Mononuclear cell (primary cell): ENCODE results near the gene SCML2. TPM values are rescaled to one million over a fixed set of nuclear protein-coding genes. Genes with fewer than 3 reads are reported as not detected.
"Not testable (repeated sequence)": the region's sequence is repeated elsewhere in the genome, so short reads cannot be mapped to it uniquely, and the experiment has no call there.

Experiments used
- H3K27me3 ChIP-seq: 2 replicates; pipeline ENCODE4 v1.6.0; 2011; ENCODE audit warnings: low read length, control low read depth; ENCODE audit not compliant: insufficient read depth
- H3K4me1 ChIP-seq: 2 replicates; pipeline ENCODE4 v1.5.1; 2011; ENCODE audit warnings: mild to moderate bottlenecking, low read length, control low read depth; ENCODE audit not compliant: insufficient read depth
- H3K4me3 ChIP-seq: 2 replicates; pipeline ENCODE4 v1.5.1; 2011; ENCODE audit warnings: mild to moderate bottlenecking, low read length, moderate library complexity
- H3K9me3 ChIP-seq: 2 replicates; pipeline ENCODE4 v1.5.1; 2011; ENCODE audit warnings: low read depth, mild to moderate bottlenecking, control low read depth, low read length
- total RNA-seq: library from RNA; depleted of rRNA; stranded (reverse); fragments of >200 nt; gene quantifications from one replicate; pipeline ENCODE4 v1.2.3, GENCODE V29; 2012

The SCML2 gene
- 0.63 TPM for total RNA-seq

- H3K27me3 ChIP-seq, result no peaks in the 10 kb centered on the region
- peak within 1 kb of the TSS; percentile 40 for H3K4me3 ChIP-seq
- peaks cover 5% of the 10 kb centered on the region for H3K4me1 ChIP-seq
- H3K9me3 ChIP-seq, result no peaks in the 10 kb centered on the region
These were observed at the start of gene SCML2 for GRCh38 chrX:18354369-18355223. Gene SCML2 (minus strand): TSS chrX:18354688. CDS start chrX:18334071, 20,617 bp downstream.

GRCh38 chrX:18401848-18402213 is 47.3 kb upstream of the SCML2 start:
- Histone ChIP-seq H3K4me3 (no peak overlapping the region), H3K9me3 (no peaks in the 10 kb centered on the region), H3K27me3 (no peaks in the 10 kb centered on the region), H3K4me1 (no peaks in the 10 kb centered on the region)

- Histone ChIP-seq H3K9me3 (no peaks in the 10 kb centered on the region), H3K4me3 (no peak overlapping the region), H3K4me1 (no peaks in the 10 kb centered on the region), H3K27me3 (no peaks in the 10 kb centered on the region)
These were observed 40.0 kb upstream of the SCML2 start for GRCh38 chrX:18394477-18394876.

- no peaks in the 10 kb centered on the region for H3K27me3 ChIP-seq
- no peak overlapping the region for H3K4me3 ChIP-seq
- H3K9me3 ChIP-seq, result no peaks in the 10 kb centered on the region
- H3K4me1 ChIP-seq, result no peaks in the 10 kb centered on the region
These were observed 36.6 kb upstream of the SCML2 start for GRCh38 chrX:18390941-18391538.

- H3K9me3 ChIP-seq, result no peaks in the 10 kb centered on the region
- no peaks in the 10 kb centered on the region for H3K27me3 ChIP-seq
- H3K4me3 ChIP-seq, result no peak overlapping the region
These were observed 35.5 kb upstream of the SCML2 start for GRCh38 chrX:18389966-18390365.

GRCh38 chrX:18377796-18378195 is 23.3 kb upstream of the SCML2 start:
- Histone ChIP-seq H3K4me3 (no peak overlapping the region), H3K4me1 (no peaks in the 10 kb centered on the region), H3K9me3 (no peaks in the 10 kb centered on the region), H3K27me3 (no peaks in the 10 kb centered on the region)

More at GRCh38 chrX:18389966-18390365, 35.5 kb upstream of the SCML2 start:
- no peaks in the 10 kb centered on the region for H3K4me1 ChIP-seq

GRCh38 chrX:18375131-18375805 is 20.8 kb upstream of the SCML2 start:
- not testable (repeated sequence) for H3K4me1 ChIP-seq, H3K4me3 ChIP-seq, H3K27me3 ChIP-seq, H3K9me3 ChIP-seq

GRCh38 chrX:18369096-18369495 is 14.6 kb upstream of the SCML2 start:
- H3K9me3 ChIP-seq, H3K27me3 ChIP-seq, H3K4me3 ChIP-seq, H3K4me1 ChIP-seq: not testable (repeated sequence)

GRCh38 chrX:18368402-18368801 is 13.9 kb upstream of the SCML2 start:
- H3K4me3 ChIP-seq, result no peak overlapping the region
- no peaks in the 10 kb centered on the region for H3K4me1 ChIP-seq
- H3K9me3 ChIP-seq, result no peaks in the 10 kb centered on the region
- H3K27me3 ChIP-seq, result no peaks in the 10 kb centered on the region

- H3K9me3 ChIP-seq, result no peaks in the 10 kb centered on the region
- no peak overlapping the region for H3K4me3 ChIP-seq
- H3K4me1 ChIP-seq, result no peaks in the 10 kb centered on the region
- no peaks in the 10 kb centered on the region for H3K27me3 ChIP-seq
These were observed 6.4 kb upstream of the SCML2 start for GRCh38 chrX:18360867-18361266.

GRCh38 chrX:18353931-18354368 is 538 bp downstream of the SCML2 start:
- Histone ChIP-seq H3K9me3 (no peaks in the 10 kb centered on the region), H3K4me1 (peaks cover 5% of the 10 kb centered on the region), H3K4me3 (peak overlapping the region; percentile 40), H3K27me3 (no peaks in the 10 kb centered on the region)

- Histone ChIP-seq H3K27me3 (no peaks in the 10 kb centered on the region), H3K4me1 (peaks cover 5% of the 10 kb centered on the region)
These were observed 2.7 kb downstream of the SCML2 start for GRCh38 chrX:18351784-18352183.

GRCh38 chrX:18348047-18348446 is 6.4 kb downstream of the SCML2 start:
- Histone ChIP-seq H3K4me3 (no peak overlapping the region), H3K4me1 (no peaks in the 10 kb centered on the region), H3K9me3 (no peaks in the 10 kb centered on the region), H3K27me3 (no peaks in the 10 kb centered on the region)

More at GRCh38 chrX:18351784-18352183, 2.7 kb downstream of the SCML2 start:
- no peaks in the 10 kb centered on the region for H3K9me3 ChIP-seq
- no peak overlapping the region for H3K4me3 ChIP-seq

- H3K4me1 ChIP-seq, result no peaks in the 10 kb centered on the region
These were observed 45.1 kb downstream of the SCML2 start for GRCh38 chrX:18309401-18309800.

GRCh38 chrX:18297251-18297650 is 57.2 kb downstream of the SCML2 start:
- H3K4me3 ChIP-seq, result no peak overlapping the region

More at GRCh38 chrX:18309401-18309800, 45.1 kb downstream of the SCML2 start:
- Histone ChIP-seq H3K9me3 (no peaks in the 10 kb centered on the region), H3K4me3 (no peak overlapping the region), H3K27me3 (no peaks in the 10 kb centered on the region)

More at GRCh38 chrX:18297251-18297650, 57.2 kb downstream of the SCML2 start:
- Histone ChIP-seq H3K27me3 (no peaks in the 10 kb centered on the region), H3K4me1 (no peaks in the 10 kb centered on the region), H3K9me3 (no peaks in the 10 kb centered on the region)
